Naive thymus-derived CD4-positive, alpha-beta T cell (primary cell): Measurements from ENCODE around the gene LRRC52. TPM values are rescaled to one million over a fixed set of nuclear protein-coding genes. Genes with fewer than 3 reads are reported as not detected.

Experiments used
- ATAC-seq: fragments of 150-1000 bp; cut with Tn5 transposase; 2 replicates; pipeline ENCODE4 v1.10.0; 2021; ENCODE audit warnings: mild to moderate bottlenecking, moderate library complexity
- CTCF ChIA-PET: fragments of 350-600 bp; sonication (Branson Sonifier 250); formaldehyde crosslinking; loops from one replicate; lab custom pipeline; 2021; ENCODE audit warnings: antibody characterized with exemption; lab: Charles Lee
- POLR2A ChIA-PET: fragments of 350-600 bp; sonication (Branson Sonifier 250); formaldehyde crosslinking; loops from one replicate; lab custom pipeline; 2021; ENCODE audit warnings: antibody characterized with exemption, inconsistent platforms; lab: Charles Lee
- DNase-seq, 9 donors: peaks; one replicate each; pipeline versions ENCODE4 v3.0.0 to v3.0.0-alpha.2; 2020 to 2022; ENCODE audit warnings: mixed read lengths in 1 of 9
- H3K27ac ChIP-seq: one replicate; pipeline ENCODE4 v1.7.0; 2013; ENCODE audit warnings: mild to moderate bottlenecking, low read depth, low read length, moderate library complexity
- H3K27me3 ChIP-seq, 2 donors: one replicate each; pipeline ENCODE4 v1.7.0; 2013; ENCODE audit warnings: low read length in 2 of 2, mild to moderate bottlenecking in 2 of 2, moderate library complexity in 2 of 2; ENCODE audit not compliant: control insufficient read depth in 2 of 2, insufficient read depth in 2 of 2
- H3K36me3 ChIP-seq, 3 experiments: 1 replicate in 2 of 3; 2 replicates in 1 of 3; pipeline ENCODE4 v1.7.0; 2013; ENCODE audit warnings: low read length in 3 of 3, mild to moderate bottlenecking in 3 of 3, moderate library complexity in 1 of 3; ENCODE audit not compliant: insufficient read depth in 3 of 3, control insufficient read depth in 2 of 3
- H3K4me1 ChIP-seq, 2 donors: one replicate each; pipeline ENCODE4 v1.7.0; 2013; ENCODE audit warnings: low read length in 2 of 2, mild to moderate bottlenecking in 2 of 2, moderate library complexity in 1 of 2; ENCODE audit not compliant: control insufficient read depth in 2 of 2, insufficient read depth in 2 of 2
- H3K4me3 ChIP-seq: 2 replicates; pipeline ENCODE4 v1.7.0; 2013; ENCODE audit warnings: mild to moderate bottlenecking, low read length
- H3K9me3 ChIP-seq, 3 experiments: 1 replicate in 2 of 3; 2 replicates in 1 of 3; pipeline ENCODE4 v1.7.0; 2013; ENCODE audit warnings: low read length in 3 of 3; ENCODE audit not compliant: control insufficient read depth in 2 of 3
- H3K27ac Mint-ChIP-seq, 9 donors: one replicate each; pipeline ENCODE4 v1.8.0; 2020 to 2022; ENCODE audit warnings: mixed read lengths in 9 of 9, mild to moderate bottlenecking in 8 of 9, moderate library complexity in 5 of 9, inconsistent platforms in 2 of 9
- H3K27me3 Mint-ChIP-seq, 5 donors: one replicate each; pipeline ENCODE4 v1.8.0; 2021 to 2022; ENCODE audit warnings: mixed read lengths in 5 of 5, mild to moderate bottlenecking in 1 of 5
- H3K36me3 Mint-ChIP-seq, 5 donors: one replicate each; pipeline ENCODE4 v1.8.0; 2020 to 2022; ENCODE audit warnings: mixed read lengths in 5 of 5, mild to moderate bottlenecking in 3 of 5, inconsistent platforms in 1 of 5
- H3K4me1 Mint-ChIP-seq, 7 donors: one replicate each; pipeline ENCODE4 v1.8.0; 2020 to 2022; ENCODE audit warnings: mixed read lengths in 7 of 7, mild to moderate bottlenecking in 3 of 7, inconsistent platforms in 1 of 7
- H3K4me3 Mint-ChIP-seq, 10 donors: one replicate each; pipeline ENCODE4 v1.8.0; 2020 to 2022; ENCODE audit warnings: mild to moderate bottlenecking in 10 of 10, mixed read lengths in 10 of 10, moderate library complexity in 6 of 10, inconsistent platforms in 2 of 10
- H3K9me3 Mint-ChIP-seq, 11 donors: one replicate each; pipeline ENCODE4 v1.8.0; 2020 to 2022; ENCODE audit warnings: mixed read lengths in 11 of 11, mild to moderate bottlenecking in 4 of 11, inconsistent platforms in 1 of 11, moderate library complexity in 1 of 11
- intact Hi-C, 2 donors: fragments of 100-400 bp; cut with micrococcal nuclease; formaldehyde crosslinking; loops; one replicate each; pipeline ENCODE4 v1.15.1; 2023
- polyA plus RNA-seq, 2 donors: library from polyadenylated mRNA; unstranded; fragments of 300-500 nt; fragmentation: Illumina TruSeq; gene quantifications; one replicate each; pipeline ENCODE4 v1.2.3, GENCODE V29; 2021
- total RNA-seq, 6 experiments: library from RNA in 5 of 6; stranded (reverse) in 5 of 6; gene quantifications; 1 replicate in 5 of 6; 2 replicates in 1 of 6; pipeline ENCODE4 v1.2.3 and lab custom pipeline; 2021 to 2026

LRRC52 gene
- total and polyA plus RNA-seq, 7 experiments from 2014 or later: not detected

DNA sequence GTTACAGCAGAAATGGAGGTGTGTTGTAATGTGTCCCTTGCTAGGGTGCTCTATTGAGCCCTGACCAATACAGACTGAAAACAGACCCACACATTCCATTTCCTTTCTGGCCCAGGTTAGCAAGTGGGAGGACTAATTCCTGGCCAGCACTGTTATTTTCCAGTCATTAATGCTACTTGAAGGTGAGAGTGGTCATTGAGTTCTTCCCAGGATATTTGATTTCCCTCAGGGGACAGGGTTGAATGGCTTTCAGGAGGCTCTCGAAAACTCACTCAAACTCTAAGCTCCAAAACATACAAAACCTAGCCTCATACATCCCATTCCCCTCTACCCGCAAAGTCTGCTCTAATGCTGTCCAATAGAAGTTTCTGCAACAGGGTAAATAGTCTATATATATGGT is 6.2 kb downstream of the LRRC52 start:
- Mint-ChIP-seq H3K27me3 (peaks cover 29 to 43% (median 37%) of the 10 kb centered on the region in 5 donors), H3K4me1 (no peaks in the 10 kb centered on the region), H3K36me3 (no peaks in the 10 kb centered on the region), H3K27ac (no peak overlapping the region), H3K4me3 (no peak overlapping the region), H3K9me3 (peaks cover 0 to 1% (median 0%) of the 10 kb centered on the region in 11 donors)
- Histone ChIP-seq H3K9me3 (no peaks in the 10 kb centered on the region), H3K27ac (no peak overlapping the region), H3K36me3 (no peaks in the 10 kb centered on the region), H3K4me1 (no peaks in the 10 kb centered on the region), H3K4me3 (no peak overlapping the region), H3K27me3 (no peaks in the 10 kb centered on the region)
- intact Hi-C loops: no loop called here
- ChIA-PET POLR2A (no interaction called here), CTCF (no interaction called here)
- DNase-seq: no peak
- ATAC-seq: no peak

DNA sequence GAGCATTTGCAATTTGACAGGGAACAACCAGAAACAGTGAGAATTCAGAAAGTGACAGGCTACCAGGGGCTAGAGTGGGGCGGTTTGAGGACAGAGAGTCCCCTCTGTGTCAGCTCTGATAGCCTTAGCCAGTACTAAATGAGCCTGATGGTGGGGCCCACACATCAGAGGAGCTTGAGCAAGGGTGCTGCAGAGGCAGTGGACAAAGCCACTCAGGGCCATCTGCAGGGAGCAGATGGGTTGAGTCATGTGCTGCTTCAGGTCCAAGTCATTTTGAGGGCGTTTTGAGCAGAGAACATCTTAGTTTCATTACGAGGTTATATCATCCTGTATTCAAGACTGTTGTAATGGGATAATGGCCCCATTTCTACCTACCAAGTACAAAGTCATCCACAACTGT is 7.7 kb downstream of the LRRC52 start:
- no peak overlapping the region for H3K4me3 ChIP-seq
- peaks cover 0 to 1% (median 0%) of the 10 kb centered on the region in 11 donors for H3K9me3 Mint-ChIP-seq
- ATAC-seq: no peak
- H3K4me1 Mint-ChIP-seq: no peaks in the 10 kb centered on the region
- H3K4me3 Mint-ChIP-seq: no peak overlapping the region
- ChIA-PET POLR2A (interaction anchor here (0.6 kb wide), 1 partner anchor 164 kb away, joined by 3 read pairs; no protein-coding TSS in a partner anchor), CTCF (no interaction called here)
- no peaks in the 10 kb centered on the region for H3K9me3 ChIP-seq
- no peak overlapping the region for H3K27ac Mint-ChIP-seq
- H3K27me3 Mint-ChIP-seq: peaks cover 22 to 42% (median 32%) of the 10 kb centered on the region in 5 donors
- no peaks in the 10 kb centered on the region for H3K27me3 ChIP-seq
- intact Hi-C loops: no loop called here
- no peak overlapping the region for H3K27ac ChIP-seq
- no peaks in the 10 kb centered on the region for H3K36me3 Mint-ChIP-seq
- H3K4me1 ChIP-seq: no peaks in the 10 kb centered on the region
- no peak for DNase-seq
- H3K36me3 ChIP-seq: no peaks in the 10 kb centered on the region

DNA sequence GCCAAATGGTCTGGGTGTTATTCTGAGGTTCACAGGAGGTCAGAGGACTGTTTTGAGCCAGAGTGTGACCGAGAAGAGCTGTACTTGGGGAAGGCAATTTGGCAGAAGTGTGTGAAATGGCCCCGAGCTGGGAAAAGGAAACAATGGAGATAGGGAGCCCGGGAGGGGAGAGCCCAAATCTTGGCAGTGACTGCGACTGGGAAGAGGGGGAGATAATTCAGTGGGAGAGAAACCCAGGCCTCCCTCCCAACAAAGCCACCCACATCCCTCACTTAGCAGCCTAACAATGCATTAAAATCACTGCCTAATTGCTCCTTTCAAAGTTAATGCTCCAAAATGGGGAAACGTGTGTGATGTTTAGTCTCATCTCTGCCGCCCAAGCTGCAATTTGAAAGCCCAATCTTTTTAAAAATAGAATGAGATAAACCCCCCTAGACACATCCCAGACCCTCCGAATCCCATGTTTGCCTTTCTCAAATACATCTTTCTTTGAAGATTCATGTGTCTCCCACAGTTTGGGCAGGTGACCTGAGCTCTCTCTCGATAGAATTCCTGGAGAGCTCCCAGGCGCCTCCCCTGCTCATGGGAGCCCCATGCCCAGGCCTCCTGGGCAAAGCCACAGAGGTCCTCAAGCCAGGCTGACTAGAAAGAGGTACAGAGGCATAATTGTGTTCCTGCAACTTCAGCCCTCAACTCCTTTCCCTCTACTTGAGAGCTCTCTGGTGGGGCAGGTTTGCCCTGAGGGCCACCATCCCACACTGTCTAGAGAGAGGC is 17.3 kb downstream of the LRRC52 start:
- POLR2A ChIA-PET: no interaction called here
- Histone ChIP-seq H3K36me3 (no peaks in the 10 kb centered on the region), H3K4me3 (no peak overlapping the region), H3K4me1 (no peaks in the 10 kb centered on the region), H3K27ac (no peak overlapping the region), H3K9me3 (no peaks in the 10 kb centered on the region), H3K27me3 (no peaks in the 10 kb centered on the region)
- Mint-ChIP-seq H3K9me3 (no peaks in the 10 kb centered on the region), H3K27ac (no peak overlapping the region), H3K27me3 (peaks cover 27 to 44% (median 36%) of the 10 kb centered on the region in 5 donors), H3K36me3 (no peaks in the 10 kb centered on the region), H3K4me3 (no peak overlapping the region), H3K4me1 (no peaks in the 10 kb centered on the region)
- intact Hi-C loops: no loop called here
- CTCF ChIA-PET: no interaction called here
- ATAC-seq (no peak), DNase-seq (no peak)

DNA sequence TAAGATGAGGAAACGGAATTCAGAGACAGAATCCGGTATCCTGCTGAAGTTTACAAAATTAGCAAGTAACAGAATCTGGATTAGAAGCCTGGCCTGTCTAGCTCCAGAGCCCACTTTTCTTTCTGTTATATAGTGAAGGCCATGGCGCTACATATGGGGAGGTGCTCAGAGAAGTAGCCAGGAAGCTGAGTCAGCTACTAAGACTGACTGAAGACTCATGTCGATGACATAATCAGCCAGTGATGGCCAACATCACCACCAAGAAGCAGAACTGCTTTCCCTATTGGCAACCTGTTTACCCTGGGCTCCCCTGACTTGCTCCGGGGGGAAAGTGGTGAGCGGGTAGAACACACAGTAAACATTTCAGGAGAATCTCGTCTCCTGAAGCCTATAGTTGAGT is 18.8 kb downstream of the LRRC52 start:
- no peak overlapping the region for H3K27ac ChIP-seq
- CTCF ChIA-PET: no interaction called here
- Mint-ChIP-seq H3K4me1 (no peaks in the 10 kb centered on the region), H3K27me3 (peaks cover 23 to 49% (median 38%) of the 10 kb centered on the region in 5 donors), H3K27ac (no peak overlapping the region), H3K4me3 (no peak overlapping the region), H3K36me3 (no peaks in the 10 kb centered on the region), H3K9me3 (peaks cover 0 to 2% (median 0%) of the 10 kb centered on the region in 11 donors)
- DNase-seq (no peak), ATAC-seq (no peak)
- no peaks in the 10 kb centered on the region for H3K36me3 ChIP-seq
- H3K4me3 ChIP-seq: no peak overlapping the region
- no peaks in the 10 kb centered on the region for H3K27me3 ChIP-seq
- intact Hi-C loops: no loop called here
- POLR2A ChIA-PET: no interaction called here
- no peaks in the 10 kb centered on the region for H3K4me1 ChIP-seq
- H3K9me3 ChIP-seq: no peaks in the 10 kb centered on the region

DNA sequence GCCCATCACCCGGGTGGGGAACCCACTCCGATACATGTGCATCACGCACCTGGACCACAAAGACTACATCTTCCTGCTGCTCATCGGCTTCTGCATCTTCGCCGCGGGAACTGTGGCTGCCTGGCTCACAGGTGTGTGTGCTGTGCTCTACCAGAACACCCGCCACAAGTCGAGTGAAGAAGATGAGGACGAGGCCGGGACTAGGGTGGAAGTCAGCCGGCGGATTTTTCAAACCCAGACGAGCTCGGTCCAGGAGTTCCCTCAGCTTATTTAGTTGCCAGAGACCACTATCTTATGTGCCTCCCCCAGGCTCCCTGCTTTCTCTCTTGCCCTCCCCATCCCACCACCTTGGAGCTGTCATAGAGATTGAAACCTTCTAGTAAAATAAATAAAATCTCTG is 19.8 kb downstream of the LRRC52 start:
- no peak overlapping the region for H3K27ac Mint-ChIP-seq
- peaks cover 23 to 45% (median 37%) of the 10 kb centered on the region in 5 donors for H3K27me3 Mint-ChIP-seq
- H3K36me3 Mint-ChIP-seq: no peaks in the 10 kb centered on the region
- Histone ChIP-seq H3K4me1 (no peaks in the 10 kb centered on the region), H3K9me3 (no peaks in the 10 kb centered on the region), H3K36me3 (no peaks in the 10 kb centered on the region), H3K27ac (no peak overlapping the region), H3K27me3 (no peaks in the 10 kb centered on the region), H3K4me3 (no peak overlapping the region)
- H3K4me1 Mint-ChIP-seq: no peaks in the 10 kb centered on the region
- DNase-seq: no peak
- H3K9me3 Mint-ChIP-seq: peaks cover 0 to 2% (median 0%) of the 10 kb centered on the region in 11 donors
- ChIA-PET POLR2A (no interaction called here), CTCF (no interaction called here)
- intact Hi-C loops: no loop called here
- no peak for ATAC-seq
- H3K4me3 Mint-ChIP-seq: no peak overlapping the region

DNA sequence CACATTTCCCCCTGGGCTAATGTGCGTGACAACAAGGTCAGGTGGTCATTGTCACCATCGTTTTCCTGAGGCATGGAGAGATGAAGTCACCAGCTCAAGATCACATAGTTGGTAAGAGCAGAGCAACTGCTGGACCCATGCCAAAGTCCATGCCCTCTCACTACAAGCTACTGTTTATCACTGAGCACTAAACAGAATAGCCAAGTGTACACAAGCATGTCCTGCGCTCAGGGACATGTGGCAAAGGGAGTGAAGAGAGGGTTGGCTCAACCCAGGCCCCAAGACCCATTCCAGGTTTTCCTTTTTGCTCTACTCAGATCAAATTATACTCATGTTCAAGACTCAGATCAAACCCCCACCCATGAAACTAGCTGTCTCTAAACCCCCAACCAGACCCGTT is 20.8 kb downstream of the LRRC52 start:
- peaks cover 0 to 2% (median 0%) of the 10 kb centered on the region in 11 donors for H3K9me3 Mint-ChIP-seq
- intact Hi-C loops: no loop called here

More for the DNA sequence above, 20.8 kb downstream of the LRRC52 start:
- DNase-seq (no peak), ATAC-seq (no peak)
- H3K9me3 ChIP-seq: no peaks in the 10 kb centered on the region
- ChIA-PET CTCF (no interaction called here), POLR2A (no interaction called here)
- no peaks in the 10 kb centered on the region for H3K36me3 ChIP-seq
- no peaks in the 10 kb centered on the region for H3K4me1 Mint-ChIP-seq
- no peak overlapping the region for H3K27ac Mint-ChIP-seq
- no peaks in the 10 kb centered on the region for H3K36me3 Mint-ChIP-seq
- H3K4me3 Mint-ChIP-seq: no peak overlapping the region
- H3K27me3 ChIP-seq: no peaks in the 10 kb centered on the region
- no peaks in the 10 kb centered on the region for H3K4me1 ChIP-seq
- H3K4me3 ChIP-seq: no peak overlapping the region
- H3K27ac ChIP-seq: no peak overlapping the region
- peaks cover 24 to 47% (median 36%) of the 10 kb centered on the region in 5 donors for H3K27me3 Mint-ChIP-seq
